ENCODE measurements around the gene ZNF500.
A peak's percentile ranks its signal among the peaks of the same experiment; 100 is the strongest.

ZNF500 gene

DNA sequence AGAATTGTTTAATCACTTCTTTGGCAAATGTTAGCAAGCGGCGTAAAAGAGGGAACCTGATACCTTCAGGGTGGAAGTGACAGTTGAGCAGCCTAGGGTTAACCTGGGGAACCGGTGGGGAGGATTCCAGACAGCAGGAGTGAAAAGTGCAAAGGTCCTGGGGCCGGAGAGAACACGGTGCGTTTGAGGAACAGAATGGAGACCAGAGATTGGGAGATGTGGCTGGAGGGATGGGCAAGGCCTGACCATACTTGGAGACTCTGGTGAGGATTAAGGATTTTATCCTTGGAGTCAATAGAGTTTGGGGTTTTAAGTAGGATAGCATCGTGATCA lies 2.3 kb upstream of the ZNF500 start:
- no peak overlapping the region for H3K4me3 ChIP-seq (ENCODE audit: low read depth, low read length)
- no peak for TF ChIP-seq CTCF (IDR thresholded peaks at IDR 0.05; ENCODE audit: borderline replicate concordance, insufficient read depth, low read depth, low read length)

DNA sequence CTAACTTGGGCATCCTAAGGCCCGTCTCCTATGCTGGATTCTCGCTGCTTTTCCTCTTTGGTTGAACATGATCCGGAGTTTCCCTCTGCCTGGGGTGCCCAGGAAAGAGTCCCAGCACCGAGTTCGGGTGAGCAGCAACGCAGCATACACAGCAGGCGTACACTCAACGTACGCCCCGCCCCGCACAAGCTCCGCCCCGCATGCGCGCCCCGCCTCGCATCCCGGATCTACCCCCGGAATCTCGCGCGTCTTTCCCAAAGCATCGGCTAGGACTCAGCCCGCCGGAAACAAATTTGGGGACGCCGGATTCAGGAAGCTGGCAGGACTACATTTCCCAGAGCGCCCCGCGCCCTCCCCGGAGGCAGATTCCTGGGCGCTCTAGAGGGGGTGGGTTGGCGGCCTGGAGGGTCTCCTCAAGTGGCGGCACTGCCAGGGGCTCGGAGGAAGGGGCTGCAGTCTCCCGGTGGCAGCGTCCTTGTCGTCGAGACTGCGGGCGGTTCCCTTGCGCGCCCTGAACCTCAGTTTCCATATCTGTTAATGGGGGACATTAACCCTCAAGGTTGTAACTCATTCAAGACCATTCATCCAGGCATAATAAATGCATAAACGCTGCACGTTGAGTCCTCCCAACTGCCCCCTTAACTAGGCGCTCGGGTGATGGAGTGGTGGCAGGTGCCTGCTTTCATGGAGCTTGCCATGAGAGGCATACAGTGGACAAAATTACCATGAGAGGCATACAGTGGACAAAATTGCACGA lies 1.8 kb upstream of the ZNF500 start:
- no peak for TF ChIP-seq CTCF (IDR thresholded peaks at IDR 0.05; ENCODE audit: borderline replicate concordance, insufficient read depth, low read depth, low read length)
- H3K4me3 ChIP-seq (ENCODE audit: low read depth, low read length): peak overlapping the region; percentile 59

DNA sequence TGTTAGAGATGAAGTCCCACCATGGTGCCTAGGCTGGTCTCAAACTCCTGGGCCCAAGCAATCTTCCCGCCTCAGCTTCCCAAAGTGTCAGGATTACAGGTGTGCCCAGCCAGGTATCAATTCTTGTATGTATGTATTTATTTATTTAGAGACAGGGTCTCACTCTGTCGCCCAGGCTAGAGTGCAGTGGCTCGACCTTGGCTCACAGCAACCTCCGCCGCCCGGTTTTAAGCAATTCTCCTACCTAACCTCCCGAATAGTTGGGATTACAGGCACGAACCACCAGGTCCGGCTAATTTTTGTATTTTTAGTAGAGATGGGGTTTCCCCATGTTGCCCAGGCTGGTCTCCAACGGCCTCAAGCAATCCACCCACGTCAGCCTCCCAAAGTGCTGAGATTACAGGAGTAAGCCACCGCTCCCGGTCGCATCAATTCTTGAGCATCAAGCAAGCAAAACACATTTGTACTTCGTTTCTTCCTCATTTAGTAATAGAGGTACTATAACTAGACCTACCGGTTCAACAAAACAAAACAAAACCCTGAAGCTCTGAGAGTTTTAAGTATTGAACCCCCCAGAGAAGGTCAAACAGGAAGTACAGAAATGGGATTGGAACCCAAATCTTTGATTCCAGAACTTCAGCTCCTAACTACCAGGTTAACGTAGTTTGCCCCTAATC lies 1.0 kb upstream of the ZNF500 start:
- TF ChIP-seq CTCF (IDR thresholded peaks at IDR 0.05; ENCODE audit: borderline replicate concordance, insufficient read depth, low read depth, low read length): no peak

GRCh38 chr16:4765511-4766474 lies 1.2 kb downstream of the ZNF500 start:
- no peak for TF ChIP-seq CTCF (IDR thresholded peaks at IDR 0.05; ENCODE audit: borderline replicate concordance, insufficient read depth, low read depth, low read length)
- peak overlapping the region; percentile 94 for H3K4me3 ChIP-seq (ENCODE audit: low read depth, low read length)

More for the DNA sequence above, 1.0 kb upstream of the ZNF500 start:
- peak overlapping the region; percentile 59 for H3K4me3 ChIP-seq (ENCODE audit: low read depth, low read length)

DNA sequence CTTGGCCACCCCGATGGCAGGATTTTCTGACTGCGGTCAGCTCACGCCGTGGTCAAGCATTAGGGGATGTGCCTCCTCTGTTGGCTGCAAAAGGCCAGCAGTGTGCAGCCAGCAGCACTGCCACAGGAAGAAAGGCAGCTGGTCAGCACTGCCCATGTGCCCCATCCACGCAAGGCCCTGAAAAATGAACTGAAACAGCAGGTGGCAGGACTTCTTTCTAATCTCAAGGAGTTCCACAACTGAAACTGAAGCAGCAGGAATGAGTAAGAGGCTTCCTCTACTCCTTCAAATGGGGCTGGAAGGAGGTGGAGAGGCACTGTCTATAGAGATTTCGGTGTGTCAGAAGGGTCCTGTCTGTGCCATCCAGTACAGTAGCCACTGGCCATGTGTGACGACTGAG lies 3.2 kb downstream of the ZNF500 start:
- no peak for TF ChIP-seq CTCF (IDR thresholded peaks at IDR 0.05; ENCODE audit: borderline replicate concordance, insufficient read depth, low read depth, low read length)
- no peak overlapping the region for H3K4me3 ChIP-seq (ENCODE audit: low read depth, low read length)

DNA sequence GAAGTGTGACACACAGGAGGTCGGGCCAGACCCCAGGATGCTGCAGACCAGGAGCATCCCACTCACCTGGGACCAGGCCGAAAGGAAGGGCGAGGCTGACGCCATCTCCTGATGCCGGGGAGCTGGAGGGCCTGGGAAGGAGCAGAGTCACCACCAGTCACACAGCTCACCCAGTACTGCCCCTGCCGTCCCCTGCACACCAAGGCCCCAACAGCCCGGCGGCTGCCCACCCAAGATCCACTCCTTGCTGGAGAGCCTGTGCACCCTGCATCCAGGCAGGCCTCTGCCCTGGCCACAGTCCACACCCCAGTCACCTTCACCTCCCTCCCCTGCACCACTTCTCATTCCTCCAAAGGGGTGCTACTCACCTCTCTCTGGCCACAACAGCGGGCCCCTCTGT lies 4.8 kb downstream of the ZNF500 start:
- no peak for TF ChIP-seq CTCF (IDR thresholded peaks at IDR 0.05; ENCODE audit: borderline replicate concordance, insufficient read depth, low read depth, low read length)
- H3K4me3 ChIP-seq (ENCODE audit: low read depth, low read length): no peak overlapping the region
